GM19025 (cell line): ENCODE results near the gene EPHA4.

ENCODE experiments used
- ATAC-seq: cut with Tn5 transposase; IDR thresholded peaks from one replicate; pipeline ENCODE4 v1.9.1; 2021; ENCODE audit warnings: mild to moderate bottlenecking, low read depth, moderate library complexity; ENCODE audit not compliant: unreplicated experiment

EPHA4 gene

GRCh38 chr2:221546505-221547225 lies 25.4 kb downstream of the EPHA4 start:
- no peak for ATAC-seq

- no peak for ATAC-seq
Measured at GRCh38 chr2:221541131-221541735, 30.9 kb downstream of the EPHA4 start.

GRCh38 chr2:221539246-221539645 lies 32.9 kb downstream of the EPHA4 start:
- ATAC-seq, result no peak

- no peak for ATAC-seq
Measured at GRCh38 chr2:221535824-221536223, 36.3 kb downstream of the EPHA4 start.

- no peak for ATAC-seq
Measured at GRCh38 chr2:221533299-221533698, 38.8 kb downstream of the EPHA4 start.

GRCh38 chr2:221532641-221533040 lies 39.5 kb downstream of the EPHA4 start:
- ATAC-seq, result no peak

- no peak for ATAC-seq
Measured at GRCh38 chr2:221530653-221531037, 41.5 kb downstream of the EPHA4 start.

- no peak for ATAC-seq
Measured at GRCh38 chr2:221529943-221530652, 42.0 kb downstream of the EPHA4 start.

GRCh38 chr2:221529177-221529942 lies 42.7 kb downstream of the EPHA4 start:
- no peak for ATAC-seq

- no peak for ATAC-seq
Measured at GRCh38 chr2:221527776-221528309, 44.3 kb downstream of the EPHA4 start.

- ATAC-seq, result no peak
Measured at GRCh38 chr2:221524158-221524557, 47.9 kb downstream of the EPHA4 start.

- no peak for ATAC-seq
Measured at GRCh38 chr2:221521233-221521845, 50.8 kb downstream of the EPHA4 start.

- ATAC-seq, result no peak
Measured at GRCh38 chr2:221518935-221519625, 53.0 kb downstream of the EPHA4 start.

- ATAC-seq, result peak; percentile 47
Measured at GRCh38 chr2:221518201-221518934, 53.7 kb downstream of the EPHA4 start.

GRCh38 chr2:221517696-221518151 lies 54.4 kb downstream of the EPHA4 start:
- ATAC-seq, result peak; percentile 92

GRCh38 chr2:221517146-221517695 lies 54.9 kb downstream of the EPHA4 start:
- ATAC-seq, result no peak

GRCh38 chr2:221515864-221516263 lies 56.2 kb downstream of the EPHA4 start:
- ATAC-seq, result no peak

GRCh38 chr2:221514305-221515040 lies 57.6 kb downstream of the EPHA4 start:
- no peak for ATAC-seq
